Retinal pigment epithelial cell (primary cell): ENCODE measurements around the gene CACNA2D4.

Source experiments
- DNase-seq: peaks from one replicate; pipeline ENCODE4 v3.0.0-alpha.2; 2010; ENCODE audit warnings: low read depth
- H3K4me3 ChIP-seq: 2 replicates; pipeline ENCODE4 v1.5.1; 2011; ENCODE audit warnings: mild to moderate bottlenecking, low read length, control low read depth, moderate library complexity
- CTCF ChIP-seq: conservative IDR thresholded peaks from 2 replicates; pipeline ENCODE4 v1.5.1; 2011; ENCODE audit warnings: low read depth, low read length, control low read depth, inconsistent platforms

CACNA2D4 gene

GRCh38 chr12:1932264-1932777 is 13.9 kb upstream of the CACNA2D4 start:
- no peak overlapping the region for H3K4me3 ChIP-seq
- DNase-seq, result peak; percentile 63
- no peak for TF ChIP-seq CTCF

GRCh38 chr12:1931642-1932041 is 13.2 kb upstream of the CACNA2D4 start:
- no peak for DNase-seq

GRCh38 chr12:1930803-1931597 is 12.5 kb upstream of the CACNA2D4 start:
- TF ChIP-seq CTCF, result no peak

More at GRCh38 chr12:1931642-1932041, 13.2 kb upstream of the CACNA2D4 start:
- no peak overlapping the region for H3K4me3 ChIP-seq
- no peak for TF ChIP-seq CTCF

GRCh38 chr12:1929985-1930802 is 11.7 kb upstream of the CACNA2D4 start:
- no peak for TF ChIP-seq CTCF
- no peak for DNase-seq
- H3K4me3 ChIP-seq, result no peak overlapping the region

More at GRCh38 chr12:1930803-1931597, 12.5 kb upstream of the CACNA2D4 start:
- H3K4me3 ChIP-seq, result no peak overlapping the region
- DNase-seq, result no peak

GRCh38 chr12:1929241-1929984 is 11.0 kb upstream of the CACNA2D4 start:
- H3K4me3 ChIP-seq, result no peak overlapping the region
- no peak for DNase-seq
- no peak for TF ChIP-seq CTCF

- no peak for TF ChIP-seq CTCF
- no peak overlapping the region for H3K4me3 ChIP-seq
- DNase-seq, result no peak
Observed at GRCh38 chr12:1928439-1929121, 10.1 kb upstream of the CACNA2D4 start.
